GM12892 (cell line): ENCODE measurements around the gene GALNT2.

ENCODE experiments used
- POLR2A ChIP-seq: IDR thresholded peaks from 2 replicates; pipeline ENCODE4 v1.6.1; 2011; ENCODE audit warnings: low read depth, low read length, control low read depth
- POLR2AphosphoS5 ChIP-seq: IDR thresholded peaks from 2 replicates; pipeline ENCODE4 v1.6.1; 2011; ENCODE audit warnings: low read depth, low read length, control low read depth

DNA sequence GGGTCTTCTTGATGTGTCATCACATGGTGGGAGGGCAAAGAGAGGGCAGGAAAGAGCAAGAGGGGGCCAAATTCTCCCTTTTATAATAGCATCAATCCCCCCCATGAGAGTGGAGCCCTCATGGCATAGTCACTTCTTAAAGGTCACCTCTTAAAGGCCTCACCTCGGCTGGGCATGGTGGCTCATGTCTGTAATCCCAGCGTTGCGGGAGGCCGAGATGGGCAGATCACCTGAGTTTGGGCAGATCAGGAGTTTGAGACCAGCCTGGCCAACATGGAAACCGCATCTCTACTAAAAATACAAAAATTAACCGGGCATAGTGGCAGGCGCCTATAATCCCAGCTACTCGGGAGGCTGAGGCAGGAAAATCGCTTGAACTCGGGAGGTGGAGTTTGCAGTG, 189.0 kb downstream of the GALNT2 start:
- no peak for TF ChIP-seq POLR2A
- no peak for TF ChIP-seq POLR2AphosphoS5
